PFSK-1 (cell line): ENCODE results near the gene MMP20.

Experiments used
- FOXP2 ChIP-seq: optimal IDR thresholded peaks from 2 replicates; pipeline ENCODE3; 2011; ENCODE audit warnings: borderline replicate concordance, control low read depth, inconsistent platforms; ENCODE audit not compliant: insufficient read depth; ENCODE audit errors: extremely low read length, extremely low read depth
- POLR2AphosphoS5 ChIP-seq: IDR thresholded peaks from 2 replicates; pipeline ENCODE4 v1.6.1; 2012; ENCODE audit warnings: low read depth, mild to moderate bottlenecking, control low read depth, low read length, moderate library complexity
- SIN3A ChIP-seq: IDR thresholded peaks from 2 replicates; pipeline ENCODE4 v1.6.1; 2012; ENCODE audit warnings: mild to moderate bottlenecking, low read length, moderate library complexity, borderline replicate concordance; ENCODE audit not compliant: insufficient read depth
- TAF1 ChIP-seq: IDR thresholded peaks from 2 replicates; pipeline ENCODE4 v1.6.1; 2012; ENCODE audit warnings: low read length, control low read depth, borderline replicate concordance; ENCODE audit not compliant: insufficient read depth
- TF ChIP-seq, protein P1 (sequence below), 2 experiments: IDR thresholded peaks; 2 replicates each; pipeline versions ENCODE4 v1.6.1 to v1.8.0; 2011 to 2012; ENCODE audit warnings: low read depth in 2 of 2, low read length in 2 of 2, control low read depth in 1 of 2, inconsistent platforms in 1 of 2, mild to moderate bottlenecking in 1 of 2, moderate library complexity in 1 of 2; ENCODE audit not compliant: insufficient read depth in 1 of 2

MMP20 gene

DNA sequence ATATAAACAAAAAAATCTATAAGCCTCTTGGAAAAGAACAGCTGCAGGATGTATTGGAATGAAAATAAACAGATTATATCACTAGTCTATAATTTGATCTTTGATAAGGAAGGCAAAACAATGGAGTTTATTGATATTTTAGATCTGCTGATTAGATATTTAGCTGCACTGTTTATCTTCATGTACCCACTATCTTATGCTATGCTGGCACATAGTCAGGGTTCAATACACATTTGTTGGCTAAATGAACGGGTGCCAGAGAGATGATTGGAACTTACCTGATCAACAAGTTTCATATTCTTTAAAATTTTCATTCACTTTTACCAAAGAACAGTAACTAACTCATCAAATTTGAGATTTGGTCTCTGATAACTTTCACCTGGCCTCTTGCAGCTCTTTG lies 26.9 kb downstream of the MMP20 start:
- no peak for TF ChIP-seq SIN3A
- no peak for TF ChIP-seq TAF1
- TF ChIP-seq, protein P1, sequence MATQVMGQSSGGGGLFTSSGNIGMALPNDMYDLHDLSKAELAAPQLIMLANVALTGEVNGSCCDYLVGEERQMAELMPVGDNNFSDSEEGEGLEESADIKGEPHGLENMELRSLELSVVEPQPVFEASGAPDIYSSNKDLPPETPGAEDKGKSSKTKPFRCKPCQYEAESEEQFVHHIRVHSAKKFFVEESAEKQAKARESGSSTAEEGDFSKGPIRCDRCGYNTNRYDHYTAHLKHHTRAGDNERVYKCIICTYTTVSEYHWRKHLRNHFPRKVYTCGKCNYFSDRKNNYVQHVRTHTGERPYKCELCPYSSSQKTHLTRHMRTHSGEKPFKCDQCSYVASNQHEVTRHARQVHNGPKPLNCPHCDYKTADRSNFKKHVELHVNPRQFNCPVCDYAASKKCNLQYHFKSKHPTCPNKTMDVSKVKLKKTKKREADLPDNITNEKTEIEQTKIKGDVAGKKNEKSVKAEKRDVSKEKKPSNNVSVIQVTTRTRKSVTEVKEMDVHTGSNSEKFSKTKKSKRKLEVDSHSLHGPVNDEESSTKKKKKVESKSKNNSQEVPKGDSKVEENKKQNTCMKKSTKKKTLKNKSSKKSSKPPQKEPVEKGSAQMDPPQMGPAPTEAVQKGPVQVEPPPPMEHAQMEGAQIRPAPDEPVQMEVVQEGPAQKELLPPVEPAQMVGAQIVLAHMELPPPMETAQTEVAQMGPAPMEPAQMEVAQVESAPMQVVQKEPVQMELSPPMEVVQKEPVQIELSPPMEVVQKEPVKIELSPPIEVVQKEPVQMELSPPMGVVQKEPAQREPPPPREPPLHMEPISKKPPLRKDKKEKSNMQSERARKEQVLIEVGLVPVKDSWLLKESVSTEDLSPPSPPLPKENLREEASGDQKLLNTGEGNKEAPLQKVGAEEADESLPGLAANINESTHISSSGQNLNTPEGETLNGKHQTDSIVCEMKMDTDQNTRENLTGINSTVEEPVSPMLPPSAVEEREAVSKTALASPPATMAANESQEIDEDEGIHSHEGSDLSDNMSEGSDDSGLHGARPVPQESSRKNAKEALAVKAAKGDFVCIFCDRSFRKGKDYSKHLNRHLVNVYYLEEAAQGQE (IDR thresholded peaks at IDR 0.05; ENCODE audit: insufficient read depth in 1 of 2, low read depth in 2 of 2, low read length in 2 of 2), result no peak
- no peak for TF ChIP-seq FOXP2
- no peak for TF ChIP-seq POLR2AphosphoS5

DNA sequence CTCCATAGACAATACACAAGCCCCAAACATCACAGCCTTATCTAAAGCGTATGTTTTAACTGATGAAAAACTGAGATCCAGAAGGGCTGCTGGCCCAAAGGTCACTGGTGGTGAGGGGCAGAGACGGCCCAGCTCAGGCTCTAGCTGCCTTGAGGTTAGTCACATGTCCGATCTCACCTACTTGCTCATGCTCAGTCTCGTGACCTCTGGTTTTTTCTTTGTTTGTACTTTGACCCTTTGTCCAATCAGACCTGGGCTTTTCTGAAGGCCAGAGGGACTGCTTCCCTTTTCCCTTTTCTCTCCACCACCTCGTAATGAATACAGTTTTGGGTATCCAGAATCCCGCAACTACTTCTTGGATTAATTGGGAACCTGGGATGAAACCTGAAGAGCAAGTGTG lies 28.6 kb downstream of the MMP20 start:
- TF ChIP-seq, protein P1 (IDR thresholded peaks at IDR 0.05; ENCODE audit: insufficient read depth in 1 of 2, low read depth in 2 of 2, low read length in 2 of 2), result no peak
- TF ChIP-seq TAF1 (no peak), FOXP2 (no peak), POLR2AphosphoS5 (no peak), SIN3A (no peak)

DNA sequence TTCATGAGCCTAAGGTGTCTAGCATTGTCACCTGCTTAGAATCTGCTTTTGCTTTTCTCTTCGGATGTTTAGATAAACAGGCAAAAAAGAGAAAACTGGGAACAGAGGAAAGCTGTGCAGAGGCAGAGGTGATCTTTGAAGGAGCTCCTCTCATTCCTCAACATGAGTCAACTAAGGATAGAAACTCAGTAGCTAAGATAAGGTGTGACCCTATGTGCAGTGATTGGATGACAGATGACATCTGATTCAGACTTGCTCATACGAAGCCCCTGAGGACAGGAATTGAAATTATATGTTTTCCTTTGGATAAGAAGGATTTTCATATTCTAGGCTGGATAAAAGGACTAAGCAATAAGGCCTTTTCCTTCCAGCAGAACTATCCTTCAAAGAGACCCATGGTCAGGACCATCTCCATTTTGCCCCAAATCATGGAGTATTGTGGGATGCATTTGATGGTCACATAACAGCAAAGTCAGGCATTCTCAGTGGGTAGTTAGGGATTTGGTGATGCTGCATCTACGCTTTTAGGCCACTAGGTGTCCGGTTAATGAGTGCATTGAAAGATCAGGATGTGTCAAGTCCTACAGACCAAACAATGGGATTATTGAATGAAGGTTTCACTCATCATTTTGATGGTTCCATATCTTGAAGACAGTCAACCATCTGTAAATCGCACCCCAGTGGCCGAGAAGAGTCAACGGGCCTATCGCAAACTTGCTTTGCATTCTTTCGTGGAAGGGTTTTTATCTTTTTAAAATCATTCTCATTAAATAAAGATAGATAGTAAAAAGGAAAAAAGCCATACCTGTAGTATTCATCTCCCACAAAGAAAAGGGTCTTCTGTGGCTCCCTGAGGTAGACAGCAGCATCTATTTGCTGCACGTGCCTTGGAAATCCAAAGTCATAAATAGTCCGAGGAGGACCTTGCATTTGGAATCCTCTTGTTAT lies 32.2 kb downstream of the MMP20 start:
- TF ChIP-seq TAF1, result no peak

DNA sequence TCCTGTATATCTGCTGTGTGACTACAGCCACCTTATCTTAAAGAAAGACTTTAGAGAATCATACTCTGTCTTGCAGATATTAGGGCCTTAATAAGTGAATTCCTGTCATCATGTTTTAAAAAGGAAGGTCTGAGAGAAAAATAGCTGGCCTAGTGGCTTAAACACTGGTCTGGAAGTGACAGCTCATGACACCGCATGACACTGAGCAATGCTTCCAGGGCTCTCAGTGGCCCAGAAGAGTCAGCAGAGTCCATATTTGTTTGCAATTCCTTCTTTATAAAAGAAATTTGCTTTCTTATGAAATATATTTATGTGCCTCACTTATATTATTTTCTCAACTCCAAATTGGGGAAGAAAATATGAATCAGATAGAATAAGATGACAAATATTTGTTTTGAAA lies 33.0 kb downstream of the MMP20 start:
- TF ChIP-seq, protein P1 (IDR thresholded peaks at IDR 0.05; ENCODE audit: insufficient read depth in 1 of 2, low read depth in 2 of 2, low read length in 2 of 2), result no peak
- no peak for TF ChIP-seq SIN3A
- TF ChIP-seq POLR2AphosphoS5, result no peak

DNA sequence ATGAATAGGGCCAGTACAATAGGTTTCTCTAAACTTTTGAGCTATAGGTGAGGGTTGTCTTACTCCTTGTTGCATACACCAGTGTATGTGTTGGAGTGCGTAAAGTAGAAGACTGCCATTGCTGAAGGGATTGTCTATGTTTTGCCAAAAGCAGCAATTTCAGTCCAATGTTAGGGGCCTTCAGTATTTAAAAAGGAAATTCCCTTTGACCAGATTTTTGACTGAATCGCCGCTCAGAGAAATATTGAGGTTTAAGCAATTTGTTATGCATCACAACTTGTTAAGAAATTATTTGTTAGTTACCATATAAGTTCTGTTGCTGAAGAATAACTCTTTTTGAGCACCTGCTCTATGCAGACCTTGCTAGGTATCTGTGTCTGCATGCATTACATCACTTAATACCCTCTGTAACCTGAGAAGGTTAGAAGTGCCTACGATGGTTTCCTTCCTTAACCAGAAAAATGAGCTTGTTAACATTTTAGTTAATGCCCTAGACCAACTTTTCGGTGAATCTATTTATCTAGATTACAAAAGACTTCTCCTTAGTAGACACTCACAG lies 33.9 kb downstream of the MMP20 start:
- TF ChIP-seq SIN3A (no peak), FOXP2 (no peak), POLR2AphosphoS5 (no peak), TAF1 (no peak)
- TF ChIP-seq, protein P1 (IDR thresholded peaks at IDR 0.05; ENCODE audit: insufficient read depth in 1 of 2, low read depth in 2 of 2, low read length in 2 of 2), result no peak
